GM19099 (cell line): ENCODE measurements around the gene GLB1L.

ENCODE experiments used
- POLR2A ChIP-seq: IDR thresholded peaks from 3 replicates; pipeline ENCODE4 v1.6.1; 2011; ENCODE audit warnings: low read depth; ENCODE audit not compliant: insufficient read length; ENCODE audit errors: extremely low read depth

Gene GLB1L

GRCh38 chr2:219284501-219285372 lies 39.5 kb upstream of the GLB1L start:
- TF ChIP-seq POLR2A = no peak

GRCh38 chr2:219282943-219283581 lies 37.8 kb upstream of the GLB1L start:
- no peak for TF ChIP-seq POLR2A

- no peak for TF ChIP-seq POLR2A
Observed at GRCh38 chr2:219282375-219282774, 37.1 kb upstream of the GLB1L start.

- no peak for TF ChIP-seq POLR2A
Observed at GRCh38 chr2:219281588-219281987, 36.3 kb upstream of the GLB1L start.

- no peak for TF ChIP-seq POLR2A
Observed at GRCh38 chr2:219280651-219281050, 35.4 kb upstream of the GLB1L start.

GRCh38 chr2:219279916-219280516 lies 34.8 kb upstream of the GLB1L start:
- TF ChIP-seq POLR2A = no peak

GRCh38 chr2:219279151-219279915 lies 34.1 kb upstream of the GLB1L start, which contains the start of gene DNAJB2:
TSS of gene DNAJB2 (plus strand) at chr2:219279366. CDS start at chr2:219279834, 468 bp downstream.
- peak; percentile 86 for TF ChIP-seq POLR2A

GRCh38 chr2:219278655-219279150 lies 33.5 kb upstream of the GLB1L start:
- no peak for TF ChIP-seq POLR2A

GRCh38 chr2:219277703-219278654 lies 32.7 kb upstream of the GLB1L start:
- TF ChIP-seq POLR2A = peak; percentile 54

- TF ChIP-seq POLR2A = no peak
Observed at GRCh38 chr2:219274361-219274921, 29.2 kb upstream of the GLB1L start.

- no peak for TF ChIP-seq POLR2A
Observed at GRCh38 chr2:219273937-219274336, 28.7 kb upstream of the GLB1L start.

- TF ChIP-seq POLR2A = no peak
Observed at GRCh38 chr2:219272995-219273394, 27.8 kb upstream of the GLB1L start.

GRCh38 chr2:219272356-219272755 lies 27.1 kb upstream of the GLB1L start:
- TF ChIP-seq POLR2A = no peak
